HG02588 (cell line): ENCODE measurements around the gene ITIH1.
"Not testable (repeated sequence)": the region's sequence is repeated elsewhere in the genome, so short reads cannot be mapped to it uniquely, and the experiment has no call there.

Experiments
- ATAC-seq: cut with Tn5 transposase; IDR thresholded peaks from one replicate; pipeline ENCODE4 v1.9.1; 2021; ENCODE audit warnings: mild to moderate bottlenecking, moderate library complexity; ENCODE audit not compliant: unreplicated experiment

Gene ITIH1

GRCh38 chr3:52777127-52777958 is at the start of gene ITIH1:
Gene ITIH1 (plus strand): TSS chr3:52777599. CDS start chr3:52777616, 17 bp downstream.
- ATAC-seq: no peak

- ATAC-seq: not testable (repeated sequence)
Observed at GRCh38 chr3:52728753-52729152, 48.6 kb upstream of the ITIH1 start.

- ATAC-seq: no peak
Observed at GRCh38 chr3:52730681-52731080, 46.7 kb upstream of the ITIH1 start.

- no peak for ATAC-seq
Observed at GRCh38 chr3:52731590-52731989, 45.8 kb upstream of the ITIH1 start.

- no peak for ATAC-seq
Observed at GRCh38 chr3:52733256-52733891, 44.0 kb upstream of the ITIH1 start.

- no peak for ATAC-seq
Observed at GRCh38 chr3:52739730-52740129, 37.7 kb upstream of the ITIH1 start.

GRCh38 chr3:52742418-52743041 is 34.9 kb upstream of the ITIH1 start:
- ATAC-seq: no peak

GRCh38 chr3:52743152-52743551 is 34.2 kb upstream of the ITIH1 start:
- no peak for ATAC-seq

GRCh38 chr3:52743721-52744120 is 33.7 kb upstream of the ITIH1 start:
- no peak for ATAC-seq

- no peak for ATAC-seq
Observed at GRCh38 chr3:52752045-52752660, 25.2 kb upstream of the ITIH1 start.

GRCh38 chr3:52754373-52754772 is 23.0 kb upstream of the ITIH1 start:
- ATAC-seq: no peak

- ATAC-seq: no peak
Observed at GRCh38 chr3:52756141-52756540, 21.3 kb upstream of the ITIH1 start.

GRCh38 chr3:52763466-52763865 is 13.9 kb upstream of the ITIH1 start:
- ATAC-seq: no peak

GRCh38 chr3:52769786-52770455 is 7.5 kb upstream of the ITIH1 start:
- ATAC-seq: no peak

GRCh38 chr3:52770496-52771333 is 6.7 kb upstream of the ITIH1 start, which contains the start of gene NEK4:
Gene NEK4 (minus strand): TSS chr3:52770940. CDS start chr3:52770746, 194 bp downstream.
- peak; percentile 96 for ATAC-seq

- no peak for ATAC-seq
Observed at GRCh38 chr3:52771334-52771681, 6.1 kb upstream of the ITIH1 start.

- ATAC-seq: no peak
Observed at GRCh38 chr3:52771702-52772101, 5.7 kb upstream of the ITIH1 start.

- no peak for ATAC-seq
Observed at GRCh38 chr3:52773361-52774065, 3.9 kb upstream of the ITIH1 start.

- no peak for ATAC-seq
Observed at GRCh38 chr3:52774066-52774713, 3.2 kb upstream of the ITIH1 start.
